ENCODE results near the gene IFNGR1. TPM values are rescaled to one million over a fixed set of nuclear protein-coding genes. Genes with fewer than 3 reads are reported as not detected.

Gene IFNGR1
- polyA plus RNA-seq = 102 TPM in 2 replicates

GRCh38 chr6:137218917-137219663 is at the start of gene IFNGR1:
TSS of gene IFNGR1 (minus strand) at chr6:137219385. CDS start at chr6:137219327, 58 bp downstream.

DNA sequence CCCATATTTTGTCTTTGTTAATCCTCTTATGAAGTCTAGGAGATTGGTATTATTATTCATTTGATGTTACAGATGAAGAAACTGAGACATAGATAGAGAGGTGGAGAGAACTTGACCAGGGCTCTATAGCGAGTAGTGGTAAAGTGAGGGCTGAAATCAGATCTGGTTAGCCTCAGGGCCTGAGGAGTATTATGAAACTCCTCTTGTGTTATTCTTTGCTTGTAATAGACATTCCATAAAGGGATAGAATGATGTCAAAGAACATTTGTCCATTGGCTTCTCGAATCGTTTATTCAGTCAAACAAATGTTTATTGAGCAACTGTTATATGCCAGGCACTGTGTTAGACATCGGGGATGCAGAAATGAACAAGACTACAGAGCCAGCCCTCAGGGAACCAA is 45.7 kb downstream of the IFNGR1 start, which contains the start of gene IL22RA2:
Gene IL22RA2 (minus strand): TSS at position 144 of the 400 bp plus-strand sequence. CDS start 11,895 bp downstream, outside the sequence.

Other genes with a start within 250 kb of the IFNGR1 start
- 91.5 and 153 TPM in 2 replicates for gene IL20RA, start 174.4 kb downstream of the IFNGR1 start, polyA plus RNA-seq
- gene IL22RA2, start 45.7 kb downstream of the IFNGR1 start, polyA plus RNA-seq = not detected in 2 replicates

Data from Purkinje cell (primary cell).